ENCODE results near the gene TMEM181. TPM values are rescaled to one million over a fixed set of nuclear protein-coding genes. Genes with fewer than 3 reads are reported as not detected.
A peak's percentile ranks its signal among the peaks of the same experiment; 100 is the strongest.

Gene TMEM181
- total RNA-seq, 6 experiments from 2014 or later, result 11.3 to 14.0 (median 12.5) TPM

- no peaks in the 10 kb centered on the region for H3K4me1 ChIP-seq
- peaks cover 0 to 7% (median 0%) of the 10 kb centered on the region in 4 donors for H3K36me3 ChIP-seq
- no peak for TF ChIP-seq CTCF (IDR thresholded peaks at IDR 0.05)
- no peaks in the 10 kb centered on the region for H3K27me3 ChIP-seq
- WGBS (ENCODE audit: insufficient coverage, low coverage, low lambda C conversion rate, missing lambda C conversion rate), result 67% methylated on average over 11 of the region's 25 CpGs
- peak in 2 of 4 donors; percentile 20 to 23 for ATAC-seq
- peak in 1 of 3 donors; percentile 37 for DNase-seq
- H3K4me3 ChIP-seq, result no peak overlapping the region
- H3K9me3 ChIP-seq, result no peaks in the 10 kb centered on the region
- intact Hi-C loops (cut with DNase I), result no loop called here
- H3K27ac ChIP-seq, result no peak overlapping the region
Measured at GRCh38 chr6:158621694-158622544, 62.0 kb downstream of the TMEM181 start.

GRCh38 chr6:158622545-158623190, 62.8 kb downstream of the TMEM181 start:
- Histone ChIP-seq H3K36me3 (peaks cover 0 to 7% (median 0%) of the 10 kb centered on the region in 4 donors), H3K9me3 (no peaks in the 10 kb centered on the region), H3K27me3 (no peaks in the 10 kb centered on the region), H3K4me3 (no peak overlapping the region), H3K4me1 (no peaks in the 10 kb centered on the region), H3K27ac (no peak overlapping the region)
- 85% methylated on average over 9 of the region's 10 CpGs for WGBS (ENCODE audit: insufficient coverage, low coverage, low lambda C conversion rate, missing lambda C conversion rate)
- ATAC-seq (no peak), DNase-seq (no peak)
- intact Hi-C loops (cut with DNase I), result no loop called here
- TF ChIP-seq CTCF (IDR thresholded peaks at IDR 0.05) (no peak), POLR2A (IDR thresholded peaks at IDR 0.05) (no peak)

DNA sequence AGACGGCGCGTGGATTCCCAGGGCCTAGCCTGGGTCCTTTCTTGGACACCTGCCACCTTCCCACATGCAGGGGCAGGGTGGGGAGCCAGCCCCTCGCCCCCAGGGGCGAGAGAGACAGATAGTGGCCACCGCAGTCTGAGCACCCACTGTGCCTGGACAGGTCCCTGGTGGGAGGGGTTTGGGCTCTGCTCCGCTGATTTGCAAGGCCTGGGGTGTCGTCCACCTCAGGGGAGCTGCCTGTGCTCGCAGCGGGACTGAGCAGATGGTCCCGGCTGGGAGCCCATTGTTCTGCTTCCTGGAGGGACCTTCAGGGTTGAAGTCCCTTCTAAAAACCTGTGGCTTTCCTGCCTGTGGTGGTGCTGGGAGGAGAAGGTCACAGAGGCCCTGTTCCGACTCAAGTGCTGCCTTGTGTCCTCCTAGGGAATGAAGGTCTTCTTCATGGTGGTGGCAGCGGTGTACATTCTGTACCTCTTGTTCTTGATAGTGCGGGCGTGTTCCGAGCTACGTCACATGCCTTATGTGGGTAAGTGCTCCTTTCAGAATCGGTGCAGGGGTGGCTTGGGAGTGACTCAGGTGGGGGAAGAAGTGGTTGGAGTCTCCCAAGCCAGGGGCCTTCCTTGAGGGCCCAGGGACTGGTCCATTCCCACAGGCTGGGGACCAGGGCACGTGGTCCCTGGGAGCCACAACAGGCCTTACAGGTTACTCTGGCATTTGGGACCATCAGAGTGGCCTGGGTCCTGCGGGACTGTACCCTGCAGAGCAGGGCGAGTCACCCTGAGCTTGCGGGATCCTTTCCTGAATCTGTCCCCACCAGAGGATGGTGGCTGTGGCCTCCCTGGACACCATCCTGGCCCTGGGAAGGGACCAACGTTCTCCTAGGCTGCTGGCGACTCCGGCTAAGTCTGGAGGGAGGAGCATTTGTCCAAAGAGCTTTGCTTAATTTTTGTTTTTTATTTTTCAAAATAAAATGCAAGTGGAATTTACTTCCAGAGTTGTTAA, 65.1 kb downstream of the TMEM181 start:
- no peak for ATAC-seq

More for the DNA sequence above, 65.1 kb downstream of the TMEM181 start:
- WGBS (ENCODE audit: insufficient coverage, low coverage, low lambda C conversion rate, missing lambda C conversion rate), result 93% methylated on average over 4 of the region's 25 CpGs
- TF ChIP-seq CTCF (IDR thresholded peaks at IDR 0.05) (no peak), POLR2A (IDR thresholded peaks at IDR 0.05) (no peak)
- intact Hi-C loops (cut with DNase I), result no loop called here
- Histone ChIP-seq H3K4me3 (no peak overlapping the region), H3K4me1 (peaks cover 0 to 5% (median 0%) of the 10 kb centered on the region in 4 donors), H3K36me3 (peaks cover 0 to 7% (median 1%) of the 10 kb centered on the region in 4 donors), H3K9me3 (no peaks in the 10 kb centered on the region), H3K27ac (no peak overlapping the region), H3K27me3 (no peaks in the 10 kb centered on the region)
- DNase-seq, result no peak

Data from right lobe of liver (tissue), 6 donors.